ENCODE data around the gene NCS1. TPM values are rescaled to one million over a fixed set of nuclear protein-coding genes. Genes with fewer than 3 reads are reported as not detected.

The NCS1 gene
- total RNA-seq, 1 donor from 2014 or later, result 37.7 TPM

DNA sequence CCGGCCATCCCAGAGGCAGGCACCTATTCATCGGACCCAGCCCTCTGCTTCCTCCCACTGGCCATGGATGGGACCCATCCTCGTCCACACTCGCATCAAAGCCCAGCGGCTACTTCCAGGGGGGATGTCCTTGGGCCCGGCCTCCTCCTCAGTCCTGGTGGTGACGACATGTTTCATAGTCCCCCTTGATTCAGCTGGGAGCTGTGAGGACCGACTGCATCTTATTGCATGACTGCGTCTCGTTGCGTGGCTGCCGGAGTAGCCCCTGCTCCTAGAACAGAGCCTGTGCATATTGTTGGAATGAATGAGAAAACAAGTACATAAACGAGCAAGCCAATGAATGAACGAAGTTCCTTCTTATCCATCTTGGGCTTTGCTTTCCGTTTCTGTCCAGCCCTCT lies 12.8 kb downstream of the NCS1 start:
- no peak for DNase-seq (ENCODE audit: extremely low spot score, unreplicated experiment)
- Mint-ChIP-seq H3K36me3 (ENCODE audit: unreplicated experiment) (no peaks in the 10 kb centered on the region), H3K4me1 (ENCODE audit: unreplicated experiment) (peaks cover 76% of the 10 kb centered on the region), H3K9me3 (ENCODE audit: unreplicated experiment) (no peaks in the 10 kb centered on the region), H3K27me3 (ENCODE audit: unreplicated experiment) (no peaks in the 10 kb centered on the region), H3K4me3 (ENCODE audit: unreplicated experiment) (peak overlapping the region; percentile 61), H3K27ac (ENCODE audit: unreplicated experiment) (peak overlapping the region; percentile 92)
- TF ChIP-seq, protein P1, sequence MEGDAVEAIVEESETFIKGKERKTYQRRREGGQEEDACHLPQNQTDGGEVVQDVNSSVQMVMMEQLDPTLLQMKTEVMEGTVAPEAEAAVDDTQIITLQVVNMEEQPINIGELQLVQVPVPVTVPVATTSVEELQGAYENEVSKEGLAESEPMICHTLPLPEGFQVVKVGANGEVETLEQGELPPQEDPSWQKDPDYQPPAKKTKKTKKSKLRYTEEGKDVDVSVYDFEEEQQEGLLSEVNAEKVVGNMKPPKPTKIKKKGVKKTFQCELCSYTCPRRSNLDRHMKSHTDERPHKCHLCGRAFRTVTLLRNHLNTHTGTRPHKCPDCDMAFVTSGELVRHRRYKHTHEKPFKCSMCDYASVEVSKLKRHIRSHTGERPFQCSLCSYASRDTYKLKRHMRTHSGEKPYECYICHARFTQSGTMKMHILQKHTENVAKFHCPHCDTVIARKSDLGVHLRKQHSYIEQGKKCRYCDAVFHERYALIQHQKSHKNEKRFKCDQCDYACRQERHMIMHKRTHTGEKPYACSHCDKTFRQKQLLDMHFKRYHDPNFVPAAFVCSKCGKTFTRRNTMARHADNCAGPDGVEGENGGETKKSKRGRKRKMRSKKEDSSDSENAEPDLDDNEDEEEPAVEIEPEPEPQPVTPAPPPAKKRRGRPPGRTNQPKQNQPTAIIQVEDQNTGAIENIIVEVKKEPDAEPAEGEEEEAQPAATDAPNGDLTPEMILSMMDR (IDR thresholded peaks at IDR 0.05), result no peak

DNA sequence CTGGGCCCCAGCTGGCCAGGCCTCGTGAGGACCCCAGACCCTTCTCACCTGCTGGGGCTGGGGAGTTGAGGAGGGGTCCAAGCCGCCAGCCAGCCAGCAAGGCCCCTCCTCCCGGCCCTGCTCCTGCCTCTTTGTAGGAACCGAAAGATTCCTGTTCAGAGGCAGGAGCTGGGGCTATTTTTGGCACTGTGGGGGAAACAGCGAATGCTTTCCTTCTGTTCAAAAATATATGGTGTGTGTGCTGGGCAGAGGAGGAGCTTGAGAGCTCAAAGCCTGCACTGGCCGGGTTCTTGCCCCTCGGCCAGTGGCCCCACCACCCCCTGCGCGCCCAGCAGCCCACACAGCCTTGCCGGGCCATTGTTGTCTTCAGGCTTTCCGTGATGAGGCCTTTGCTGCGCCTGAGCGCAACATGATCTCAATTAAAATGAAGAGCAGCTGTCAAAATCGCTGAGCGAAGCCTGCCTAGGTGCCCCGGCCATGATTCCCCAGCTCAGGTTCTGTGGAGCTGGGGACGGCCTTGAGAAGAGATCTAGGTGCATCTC lies 13.4 kb downstream of the NCS1 start:
- H3K4me1 Mint-ChIP-seq (ENCODE audit: unreplicated experiment), result peaks cover 80% of the 10 kb centered on the region

DNA sequence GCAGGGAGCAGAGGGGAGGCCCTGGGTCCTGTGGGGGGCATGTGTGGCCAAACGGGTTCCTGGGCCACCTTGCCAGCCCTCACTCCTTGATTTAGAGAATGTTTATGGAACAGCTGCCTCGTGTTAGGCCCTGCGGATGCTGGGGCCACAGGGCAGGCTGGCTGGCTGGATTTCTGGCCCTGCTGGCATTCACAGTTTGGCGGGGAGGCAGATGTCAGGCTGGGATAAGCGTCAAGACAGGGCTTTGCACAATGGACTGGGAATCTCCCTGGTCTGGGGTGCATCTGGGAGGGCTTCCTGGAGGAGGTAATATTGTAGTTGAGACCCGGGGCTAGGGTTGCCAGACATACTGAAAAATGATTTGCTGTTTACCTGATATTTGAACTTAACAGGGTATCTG lies 13.8 kb downstream of the NCS1 start:
- H3K4me1 Mint-ChIP-seq (ENCODE audit: unreplicated experiment), result peaks cover 83% of the 10 kb centered on the region
- peak overlapping the region; percentile 92 for H3K27ac Mint-ChIP-seq (ENCODE audit: unreplicated experiment)
- no peak for DNase-seq (ENCODE audit: extremely low spot score, unreplicated experiment)
- peak overlapping the region; percentile 61 for H3K4me3 Mint-ChIP-seq (ENCODE audit: unreplicated experiment)
- H3K36me3 Mint-ChIP-seq (ENCODE audit: unreplicated experiment), result no peaks in the 10 kb centered on the region
- H3K9me3 Mint-ChIP-seq (ENCODE audit: unreplicated experiment), result no peaks in the 10 kb centered on the region
- TF ChIP-seq, protein P1 (IDR thresholded peaks at IDR 0.05), result no peak
- no peaks in the 10 kb centered on the region for H3K27me3 Mint-ChIP-seq (ENCODE audit: unreplicated experiment)

More for the DNA sequence above, 13.4 kb downstream of the NCS1 start:
- TF ChIP-seq, protein P1 (IDR thresholded peaks at IDR 0.05), result no peak
- peak overlapping the region; percentile 92 for H3K27ac Mint-ChIP-seq (ENCODE audit: unreplicated experiment)
- no peaks in the 10 kb centered on the region for H3K27me3 Mint-ChIP-seq (ENCODE audit: unreplicated experiment)
- H3K9me3 Mint-ChIP-seq (ENCODE audit: unreplicated experiment), result no peaks in the 10 kb centered on the region
- H3K36me3 Mint-ChIP-seq (ENCODE audit: unreplicated experiment), result no peaks in the 10 kb centered on the region
- DNase-seq (ENCODE audit: extremely low spot score, unreplicated experiment), result no peak
- peak overlapping the region; percentile 61 for H3K4me3 Mint-ChIP-seq (ENCODE audit: unreplicated experiment)

DNA sequence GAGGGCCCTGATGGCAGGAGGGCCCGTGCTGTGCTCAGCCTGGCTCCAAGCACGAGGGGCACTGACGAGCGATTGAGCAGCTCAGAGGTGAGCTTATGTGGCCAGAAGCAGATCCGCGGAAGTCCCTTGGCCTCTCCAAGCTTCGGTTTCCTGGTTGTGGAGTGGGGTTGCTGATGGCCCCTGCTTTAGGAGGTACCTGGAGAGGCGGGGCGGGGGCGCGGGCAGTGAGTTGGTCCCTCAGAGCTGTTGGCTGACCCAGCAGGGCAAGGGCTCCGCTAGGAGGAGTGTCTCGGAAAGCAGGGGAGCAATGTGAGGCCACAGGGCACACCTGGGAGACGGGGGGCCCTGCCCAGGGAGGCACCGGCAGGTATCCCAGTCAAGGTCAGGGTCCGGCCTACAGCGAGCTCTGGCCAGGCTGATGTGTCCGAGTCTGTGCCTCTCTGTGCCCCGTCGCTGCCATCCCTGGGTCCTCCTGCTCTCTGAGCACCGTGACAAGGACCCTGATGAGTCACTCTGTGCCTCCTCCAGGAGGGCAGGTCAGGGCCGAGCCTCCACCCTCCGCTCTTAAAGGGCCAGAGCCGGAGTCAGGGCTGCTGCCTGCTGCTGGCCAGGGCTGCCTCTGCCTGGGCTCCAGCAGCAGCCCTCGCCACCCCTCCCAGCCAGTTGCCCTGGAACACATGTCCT lies 14.8 kb downstream of the NCS1 start:
- no peak for DNase-seq (ENCODE audit: extremely low spot score, unreplicated experiment)
- peaks cover 83% of the 10 kb centered on the region for H3K4me1 Mint-ChIP-seq (ENCODE audit: unreplicated experiment)
- H3K9me3 Mint-ChIP-seq (ENCODE audit: unreplicated experiment), result no peaks in the 10 kb centered on the region
- H3K27me3 Mint-ChIP-seq (ENCODE audit: unreplicated experiment), result no peaks in the 10 kb centered on the region
- peak overlapping the region; percentile 92 for H3K27ac Mint-ChIP-seq (ENCODE audit: unreplicated experiment)
- TF ChIP-seq, protein P1 (IDR thresholded peaks at IDR 0.05), result no peak
- peak overlapping the region; percentile 10 for H3K4me3 Mint-ChIP-seq (ENCODE audit: unreplicated experiment)
- no peaks in the 10 kb centered on the region for H3K36me3 Mint-ChIP-seq (ENCODE audit: unreplicated experiment)

DNA sequence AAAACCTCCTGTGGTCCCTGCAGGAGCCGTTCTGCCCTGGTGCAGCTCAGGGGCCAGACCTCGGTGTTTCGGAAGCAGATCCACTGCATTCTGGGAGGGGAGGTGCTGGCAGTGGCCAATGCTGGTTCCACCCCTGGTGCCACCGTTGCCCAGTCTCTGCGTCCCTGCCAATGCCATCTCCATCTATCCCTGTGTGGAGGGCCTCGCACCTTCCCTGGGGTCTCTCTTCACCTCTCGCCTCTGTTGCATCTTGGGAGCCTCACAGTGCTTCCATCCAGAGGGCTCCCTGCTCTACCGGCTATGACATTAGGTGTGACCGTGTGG lies 15.3 kb downstream of the NCS1 start:
- DNase-seq (ENCODE audit: extremely low spot score, unreplicated experiment), result no peak
- H3K4me3 Mint-ChIP-seq (ENCODE audit: unreplicated experiment), result peak overlapping the region; percentile 38
- H3K27ac Mint-ChIP-seq (ENCODE audit: unreplicated experiment), result peak overlapping the region; percentile 92
- H3K4me1 Mint-ChIP-seq (ENCODE audit: unreplicated experiment), result peaks cover 79% of the 10 kb centered on the region
- TF ChIP-seq, protein P1 (IDR thresholded peaks at IDR 0.05), result no peak
- no peaks in the 10 kb centered on the region for H3K27me3 Mint-ChIP-seq (ENCODE audit: unreplicated experiment)
- H3K36me3 Mint-ChIP-seq (ENCODE audit: unreplicated experiment), result no peaks in the 10 kb centered on the region
- no peaks in the 10 kb centered on the region for H3K9me3 Mint-ChIP-seq (ENCODE audit: unreplicated experiment)
